Loucy (cell line): ENCODE measurements around the gene IMPG1.

Experiments used
- EZH2phosphoT487 ChIP-seq: fragments of 200-600 bp; IDR thresholded peaks from 2 replicates; pipeline ENCODE4 v1.6.1; 2018; ENCODE audit warnings: antibody characterized with exemption, mild to moderate bottlenecking, moderate library complexity, borderline replicate concordance
- TF ChIP-seq, protein P1 (sequence below): fragments of 200-600 bp; sonication (generic); conservative IDR thresholded peaks from 2 replicates; pipeline ENCODE4 v1.5.1; 2014; ENCODE audit warnings: mild to moderate bottlenecking, antibody characterized with exemption, low read length

DNA sequence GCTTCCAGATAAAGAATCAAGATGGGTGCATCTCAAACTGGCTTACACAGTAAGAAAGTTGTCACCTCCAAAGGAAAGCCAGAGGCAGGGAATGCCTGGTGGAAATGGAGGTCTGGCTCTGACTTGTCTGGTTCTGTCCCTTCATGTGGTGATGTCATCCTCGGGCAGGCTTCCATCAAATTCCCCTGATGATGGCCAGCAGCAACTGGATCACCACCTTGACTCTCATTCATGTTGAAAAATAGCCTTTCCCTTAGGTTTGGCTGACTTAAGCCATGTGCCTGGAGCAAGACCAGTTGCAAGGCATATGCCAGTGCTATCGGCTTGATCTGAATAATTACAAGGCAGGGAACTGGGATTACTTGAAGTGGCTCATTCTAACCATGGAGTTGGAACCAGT, 28.8 kb downstream of the IMPG1 start:
- TF ChIP-seq, protein P1, sequence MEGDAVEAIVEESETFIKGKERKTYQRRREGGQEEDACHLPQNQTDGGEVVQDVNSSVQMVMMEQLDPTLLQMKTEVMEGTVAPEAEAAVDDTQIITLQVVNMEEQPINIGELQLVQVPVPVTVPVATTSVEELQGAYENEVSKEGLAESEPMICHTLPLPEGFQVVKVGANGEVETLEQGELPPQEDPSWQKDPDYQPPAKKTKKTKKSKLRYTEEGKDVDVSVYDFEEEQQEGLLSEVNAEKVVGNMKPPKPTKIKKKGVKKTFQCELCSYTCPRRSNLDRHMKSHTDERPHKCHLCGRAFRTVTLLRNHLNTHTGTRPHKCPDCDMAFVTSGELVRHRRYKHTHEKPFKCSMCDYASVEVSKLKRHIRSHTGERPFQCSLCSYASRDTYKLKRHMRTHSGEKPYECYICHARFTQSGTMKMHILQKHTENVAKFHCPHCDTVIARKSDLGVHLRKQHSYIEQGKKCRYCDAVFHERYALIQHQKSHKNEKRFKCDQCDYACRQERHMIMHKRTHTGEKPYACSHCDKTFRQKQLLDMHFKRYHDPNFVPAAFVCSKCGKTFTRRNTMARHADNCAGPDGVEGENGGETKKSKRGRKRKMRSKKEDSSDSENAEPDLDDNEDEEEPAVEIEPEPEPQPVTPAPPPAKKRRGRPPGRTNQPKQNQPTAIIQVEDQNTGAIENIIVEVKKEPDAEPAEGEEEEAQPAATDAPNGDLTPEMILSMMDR: no peak
- no peak for TF ChIP-seq EZH2phosphoT487
